Activated CD8-positive, alpha-beta memory T cell treated with anti-CD3 and anti-CD28 coated beads, Interleukin-2, amount 50 U/mL, for 48 hours (primary cell): Measurements from ENCODE around the gene PCLO.
"Not testable (repeated sequence)": the region's sequence is repeated elsewhere in the genome, so short reads cannot be mapped to it uniquely, and the experiment has no call there.

ENCODE experiments used
- DNase-seq: peaks from one replicate; pipeline ENCODE4 v3.0.0-alpha.2; 2020

PCLO gene

GRCh38 chr7:82953324-82954027 is 209.2 kb downstream of the PCLO start:
- no peak for DNase-seq

DNA sequence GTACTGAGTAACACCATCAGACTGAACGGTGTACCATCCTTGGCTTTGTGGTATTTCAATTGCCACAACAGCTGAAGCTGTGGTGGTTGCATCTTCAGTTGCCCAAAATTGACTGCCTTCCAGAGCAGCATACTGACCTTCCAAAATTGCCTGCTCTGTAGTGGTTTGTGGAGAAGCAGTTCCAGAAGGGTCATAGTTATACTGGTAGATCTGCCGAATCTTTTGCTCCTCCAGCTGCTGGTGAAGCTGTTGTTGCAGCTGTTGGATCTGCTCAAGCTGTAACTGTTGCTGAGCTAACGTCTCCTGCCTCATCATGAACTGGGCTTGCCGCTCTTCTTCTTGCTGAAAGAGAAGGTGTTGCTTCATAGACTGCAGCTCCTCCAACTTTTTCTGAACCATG is 212.2 kb downstream of the PCLO start:
- DNase-seq: no peak

DNA sequence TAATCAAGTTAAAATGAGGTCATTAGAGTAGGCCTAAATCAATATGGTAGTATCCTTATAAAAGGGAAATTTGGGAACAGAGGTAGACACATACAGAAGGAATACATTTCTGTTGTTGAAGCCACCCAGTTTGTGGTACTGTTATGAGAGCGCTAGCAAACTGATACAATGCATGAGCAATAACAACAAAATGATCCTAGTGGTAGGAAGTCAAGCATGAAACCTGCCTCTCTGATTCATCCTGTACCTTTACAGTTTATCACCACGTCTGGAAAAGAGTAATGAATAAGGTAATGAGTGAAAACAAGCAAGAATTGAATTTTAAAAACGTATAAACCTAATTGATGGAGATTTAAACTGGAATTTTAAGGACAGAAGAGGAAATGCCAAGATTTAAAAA is 217.2 kb downstream of the PCLO start:
- no peak for DNase-seq

DNA sequence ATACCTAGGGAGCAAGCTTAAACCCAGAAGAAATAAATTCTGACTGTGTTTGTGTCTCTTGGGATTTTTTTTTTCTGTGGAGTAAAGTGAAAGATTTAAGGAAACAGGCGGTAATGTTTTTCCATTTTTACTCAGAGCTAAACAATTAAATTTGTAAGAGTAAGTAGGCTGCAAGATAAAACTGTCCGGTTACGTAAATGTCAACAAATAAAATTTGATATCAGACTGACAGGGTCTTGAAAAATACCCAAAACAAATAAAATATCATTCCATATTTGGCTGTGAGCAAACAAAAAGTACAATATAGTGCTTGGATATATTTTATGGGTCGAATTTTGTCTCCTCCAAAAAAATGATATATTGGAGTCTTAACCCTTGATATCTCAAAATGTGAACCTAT is 217.6 kb downstream of the PCLO start:
- DNase-seq: no peak

DNA sequence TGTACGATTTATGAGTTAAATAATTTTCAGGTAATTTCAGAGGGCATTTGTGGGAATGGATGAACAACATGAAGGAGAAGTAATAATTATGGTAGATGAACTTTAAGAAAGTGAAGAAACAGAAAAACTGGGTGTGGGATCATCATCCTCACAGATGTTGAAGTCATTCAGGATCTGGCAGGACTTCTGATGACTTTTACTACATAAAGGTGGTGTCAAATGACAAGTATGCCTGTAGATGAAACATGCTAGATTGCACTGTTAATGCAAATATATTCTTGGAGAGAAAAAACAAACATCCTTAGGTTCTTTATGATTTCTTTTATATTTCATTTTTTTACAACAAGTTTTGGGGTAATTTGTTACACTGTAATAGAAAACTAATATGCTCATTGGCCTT is 230.2 kb downstream of the PCLO start:
- no peak for DNase-seq

- DNase-seq: no peak
Observed at GRCh38 chr7:82926477-82926876, 236.2 kb downstream of the PCLO start.

DNA sequence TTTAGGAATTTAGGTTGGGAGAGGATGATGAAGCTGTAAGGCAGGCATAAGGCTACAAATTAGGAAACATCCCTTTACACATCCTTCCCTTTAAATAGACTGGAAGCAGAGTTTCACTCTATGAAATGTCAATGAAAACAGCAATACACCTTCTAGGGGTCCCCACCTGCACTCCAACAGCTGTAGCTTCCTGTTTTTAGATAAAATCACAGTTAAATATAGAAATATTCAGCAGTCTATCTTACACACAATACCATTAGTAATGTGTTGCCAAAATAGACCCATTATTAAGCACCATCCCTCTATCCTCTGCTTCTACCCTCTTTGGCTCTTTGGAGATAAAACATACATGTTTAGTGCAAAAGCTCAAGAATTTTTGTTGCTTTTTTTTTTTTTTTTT is 237.4 kb downstream of the PCLO start:
- no peak for DNase-seq

- DNase-seq: no peak
Observed at GRCh38 chr7:82906502-82906901, 256.2 kb downstream of the PCLO start.

DNA sequence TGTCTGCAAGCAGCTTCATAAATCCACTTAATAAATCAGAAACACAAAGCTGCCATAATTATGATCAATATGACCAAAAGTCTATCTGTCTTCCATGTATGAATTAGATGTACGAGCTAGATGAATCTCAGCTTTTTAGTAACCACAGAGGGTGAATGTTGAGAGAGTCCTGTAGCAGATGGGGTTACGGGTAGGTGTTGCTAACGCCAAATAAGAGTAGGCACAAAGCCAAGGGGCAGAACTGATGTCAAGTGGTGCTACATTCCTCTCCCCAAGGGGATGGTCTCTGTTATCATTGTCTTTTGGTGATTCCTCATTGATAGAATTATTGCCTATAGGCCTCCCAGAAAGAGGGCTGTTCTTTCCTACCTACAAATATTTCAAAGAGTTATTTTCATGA is 257.8 kb downstream of the PCLO start:
- DNase-seq: no peak

DNA sequence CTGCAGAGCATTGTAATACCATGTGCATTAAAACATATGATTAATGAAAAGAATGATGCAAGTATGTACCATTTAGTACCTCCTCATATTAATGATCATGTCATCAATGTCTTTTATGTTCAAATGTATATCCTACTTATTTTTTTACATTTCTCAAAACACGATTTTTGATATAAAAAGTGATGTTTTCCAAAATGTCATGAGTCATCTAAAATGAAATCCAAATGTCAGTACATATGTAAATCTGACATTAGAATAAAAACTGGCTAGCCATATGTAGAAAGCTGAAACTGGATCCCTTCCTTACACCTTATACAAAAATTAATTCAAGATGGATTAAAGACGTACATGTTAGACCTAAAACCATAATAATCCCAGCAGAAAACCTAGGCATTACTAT is 261.6 kb downstream of the PCLO start:
- not testable (repeated sequence) for DNase-seq

DNA sequence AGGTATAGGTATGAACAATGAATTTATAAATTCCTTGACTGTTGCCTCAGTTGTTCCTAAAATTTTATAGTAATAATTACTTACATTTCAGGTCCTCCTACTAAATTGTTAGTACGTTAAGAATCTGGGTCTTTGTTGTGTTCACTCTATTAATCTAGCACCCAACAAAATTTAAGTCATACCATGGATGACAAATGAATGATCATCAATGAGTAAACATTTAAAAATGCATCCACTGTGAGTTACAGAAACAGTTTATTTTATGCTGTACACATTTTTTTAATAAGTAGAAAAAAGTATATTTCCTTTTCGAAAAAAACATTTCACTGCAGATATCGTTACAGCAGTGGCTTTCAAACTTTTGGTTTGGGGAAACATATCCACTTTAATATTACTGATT is 265.2 kb downstream of the PCLO start:
- DNase-seq: no peak

GRCh38 chr7:82894341-82894740 is 268.3 kb downstream of the PCLO start:
- DNase-seq: not testable (repeated sequence)

- DNase-seq: no peak
Observed at GRCh38 chr7:82886324-82886723, 276.4 kb downstream of the PCLO start.

GRCh38 chr7:82865856-82866255 is 296.8 kb downstream of the PCLO start:
- DNase-seq: no peak

DNA sequence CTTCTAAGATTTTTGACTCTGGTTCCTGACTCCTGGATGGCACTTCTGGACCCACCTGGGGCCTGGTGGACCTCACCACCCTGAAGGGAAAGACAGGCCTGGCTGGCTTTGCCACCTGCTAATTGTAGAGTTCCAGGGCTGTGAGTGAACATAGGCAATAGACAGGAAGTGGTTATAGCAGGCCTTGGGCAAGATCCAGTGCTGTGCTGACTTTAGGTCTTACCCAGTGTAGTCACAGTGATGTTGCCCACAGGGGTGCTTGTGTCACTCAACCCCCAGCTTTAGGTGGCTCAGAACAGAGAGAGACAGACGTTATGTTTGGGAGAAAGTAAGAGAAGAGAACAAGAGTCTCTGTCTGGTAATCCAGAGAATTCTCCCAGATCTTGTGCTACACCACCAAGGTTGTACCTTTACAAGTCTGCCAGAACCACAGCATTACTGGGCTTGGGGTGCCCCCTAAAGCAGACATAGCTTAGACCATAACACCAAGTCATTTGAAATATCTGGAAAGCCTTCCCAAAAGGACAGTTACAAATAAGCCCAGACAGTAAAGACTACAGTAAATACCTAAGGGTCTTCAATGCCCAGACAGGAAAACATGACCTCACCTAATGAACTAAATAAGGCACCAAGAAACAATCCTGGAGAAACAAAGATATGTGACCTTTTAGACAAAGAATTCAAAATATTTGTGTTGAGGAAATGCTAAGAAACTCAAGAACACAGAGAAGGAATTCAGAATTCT is 303.4 kb downstream of the PCLO start:
- DNase-seq: no peak

DNA sequence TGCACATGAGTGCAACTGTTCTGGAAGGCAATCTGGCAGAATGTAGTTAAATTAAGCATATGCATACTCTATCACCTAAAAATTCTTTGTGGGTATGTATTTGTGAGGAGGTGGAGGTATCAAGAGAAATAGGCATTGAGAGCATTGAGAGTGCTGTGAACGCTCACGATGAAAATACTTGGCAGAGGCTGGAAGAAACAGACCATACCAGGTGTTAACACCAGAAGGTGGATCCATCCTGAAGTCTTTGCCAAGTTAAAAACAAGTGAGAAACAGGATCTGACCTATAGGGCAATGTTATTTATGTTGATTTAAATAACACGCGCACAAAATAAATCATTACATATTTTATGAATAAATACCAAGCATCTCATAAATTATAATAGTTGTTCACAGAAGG is 311.6 kb downstream of the PCLO start:
- no peak for DNase-seq

DNA sequence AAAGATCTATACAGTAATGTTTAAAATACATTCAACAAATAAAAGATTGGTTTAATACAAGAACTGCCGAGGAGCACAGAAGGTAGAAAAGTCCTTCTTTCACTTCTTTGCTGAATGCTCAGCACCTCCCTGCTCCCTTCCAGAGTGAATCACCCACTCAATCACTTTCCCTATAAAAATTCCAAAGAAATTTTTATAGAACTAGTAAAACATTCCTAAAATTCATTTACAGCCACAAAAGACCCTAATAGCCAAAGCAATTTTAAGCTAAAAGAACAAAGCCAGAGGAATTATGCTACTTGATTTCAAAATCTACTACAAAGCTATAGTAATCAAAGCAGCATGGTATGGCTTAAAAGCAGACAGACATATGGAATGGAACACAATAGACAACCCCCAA is 320.9 kb downstream of the PCLO start:
- DNase-seq: no peak

DNA sequence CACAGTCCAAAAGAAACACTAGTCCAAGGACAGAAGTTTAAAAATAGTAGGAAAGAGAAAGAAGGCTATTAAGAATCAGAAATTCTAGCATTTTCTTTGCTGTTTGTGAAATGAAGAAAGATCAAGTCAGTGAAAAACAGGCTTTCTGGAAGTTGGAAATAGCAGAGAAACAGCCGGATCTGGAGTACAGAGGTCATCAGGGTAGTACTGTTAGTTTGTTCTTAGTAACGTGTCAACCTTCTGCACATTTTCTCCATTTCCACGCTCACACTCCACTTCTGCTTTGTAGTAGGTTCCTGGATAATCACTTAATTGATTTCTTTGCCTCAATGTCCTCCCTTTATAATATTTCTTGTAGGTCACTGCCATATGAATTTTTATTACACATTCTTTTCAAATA is 322.6 kb downstream of the PCLO start:
- no peak for DNase-seq

DNA sequence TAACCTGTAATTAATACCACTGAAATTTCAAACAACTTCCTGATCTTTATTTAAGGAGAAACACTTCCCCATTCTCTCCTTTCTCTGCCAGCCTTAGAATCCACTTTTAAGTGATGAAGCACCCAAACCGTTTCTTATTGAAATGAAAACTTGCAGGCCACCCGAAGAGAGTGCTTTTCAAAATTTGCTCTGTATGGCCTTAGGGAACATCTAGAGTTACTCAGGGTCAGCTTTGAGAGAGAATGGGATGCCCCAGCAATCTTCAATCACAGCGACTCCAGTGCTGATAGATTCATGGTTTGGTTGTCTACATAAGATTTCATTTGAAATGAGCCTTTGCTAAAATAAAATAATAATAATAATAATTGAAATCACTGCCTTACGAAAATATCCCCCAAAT is 323.1 kb downstream of the PCLO start:
- no peak for DNase-seq

GRCh38 chr7:82839063-82839462 is 323.6 kb downstream of the PCLO start:
- no peak for DNase-seq

GRCh38 chr7:82838314-82838713 is 324.4 kb downstream of the PCLO start:
- no peak for DNase-seq

DNA sequence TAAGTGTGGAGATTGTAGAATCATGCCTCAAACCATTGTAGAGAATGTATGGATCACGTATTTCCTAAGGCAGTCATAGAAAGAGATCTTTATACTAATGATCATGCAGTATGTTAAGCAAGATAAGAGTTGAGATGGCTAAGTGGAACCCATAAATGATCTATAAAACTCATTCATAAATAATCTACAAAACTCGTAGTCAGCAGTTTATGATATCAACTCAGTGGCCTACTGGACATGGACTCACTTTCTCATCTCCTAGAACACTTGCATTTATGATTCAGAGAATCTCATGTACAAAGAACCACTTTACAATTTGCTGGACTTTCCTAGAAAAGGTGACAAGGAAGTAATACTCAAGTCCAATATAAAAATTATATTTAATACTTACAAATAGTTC is 339.6 kb downstream of the PCLO start:
- DNase-seq: no peak

- DNase-seq: no peak
Observed at GRCh38 chr7:82821037-82821436, 341.6 kb downstream of the PCLO start.

- DNase-seq: no peak
Observed at GRCh38 chr7:82818171-82818570, 344.5 kb downstream of the PCLO start.

- DNase-seq: no peak
Observed at GRCh38 chr7:82816272-82816671, 346.4 kb downstream of the PCLO start.
